GM19239 (cell line): ENCODE data around the gene KRTAP4-3.
"Not testable (repeated sequence)": the region's sequence is repeated elsewhere in the genome, so short reads cannot be mapped to it uniquely, and the experiment has no call there.

ENCODE experiments used
- DNase-seq: peaks from one replicate; pipeline ENCODE4 v3.0.0; 2011; ENCODE audit warnings: low spot score; ENCODE audit not compliant: insufficient read length
- FAIRE-seq: peaks from 2 replicates; lab custom pipeline; 2011; peaks lifted over from hg19 to GRCh38; lab: Jason Lieb, UNC

Gene KRTAP4-3

GRCh38 chr17:41160190-41160589, 7.8 kb downstream of the KRTAP4-3 start:
- not testable (repeated sequence) for DNase-seq, FAIRE-seq

- FAIRE-seq: no peak
These were observed 14.2 kb downstream of the KRTAP4-3 start for GRCh38 chr17:41153856-41154255.

GRCh38 chr17:41151525-41151924, 16.5 kb downstream of the KRTAP4-3 start:
- DNase-seq: no peak
- no peak for FAIRE-seq

More at GRCh38 chr17:41153856-41154255, 14.2 kb downstream of the KRTAP4-3 start:
- no peak for DNase-seq

DNA sequence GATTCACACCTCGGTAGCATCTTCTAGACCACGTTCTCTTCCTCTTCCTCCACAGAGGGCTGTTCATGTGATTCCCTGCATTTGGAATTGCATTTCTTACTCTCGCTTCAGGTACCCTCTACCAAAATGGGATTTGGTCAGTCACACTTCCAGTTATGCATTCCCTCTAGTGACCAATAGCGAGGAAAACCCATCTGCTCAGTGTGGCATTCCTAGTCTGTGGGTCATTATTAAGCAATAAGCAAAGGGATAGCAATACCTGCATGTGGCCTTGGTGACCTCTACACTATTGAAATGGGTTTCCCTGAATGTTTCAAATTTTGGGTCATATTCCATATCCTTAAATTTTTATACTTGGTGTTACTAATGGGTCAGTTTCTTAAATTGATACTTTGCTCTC, 18.0 kb downstream of the KRTAP4-3 start:
- no peak for DNase-seq
- no peak for FAIRE-seq

- FAIRE-seq: no peak
These were observed 18.4 kb downstream of the KRTAP4-3 start, which contains the start of gene KRTAP4-5 for GRCh38 chr17:41149652-41149985. TSS of gene KRTAP4-5 (minus strand) at chr17:41149825. CDS start at chr17:41149767, 58 bp downstream.

GRCh38 chr17:41148971-41149651, 18.9 kb downstream of the KRTAP4-3 start:
- FAIRE-seq, DNase-seq: not testable (repeated sequence)

More at GRCh38 chr17:41149652-41149985, 18.4 kb downstream of the KRTAP4-3 start, which contains the start of gene KRTAP4-5:
- DNase-seq: no peak

- FAIRE-seq: no peak
These were observed 20.4 kb downstream of the KRTAP4-3 start for GRCh38 chr17:41147531-41148204.

GRCh38 chr17:41145261-41145660, 22.8 kb downstream of the KRTAP4-3 start:
- DNase-seq (no peak), FAIRE-seq (no peak)

More at GRCh38 chr17:41147531-41148204, 20.4 kb downstream of the KRTAP4-3 start:
- no peak for DNase-seq

DNA sequence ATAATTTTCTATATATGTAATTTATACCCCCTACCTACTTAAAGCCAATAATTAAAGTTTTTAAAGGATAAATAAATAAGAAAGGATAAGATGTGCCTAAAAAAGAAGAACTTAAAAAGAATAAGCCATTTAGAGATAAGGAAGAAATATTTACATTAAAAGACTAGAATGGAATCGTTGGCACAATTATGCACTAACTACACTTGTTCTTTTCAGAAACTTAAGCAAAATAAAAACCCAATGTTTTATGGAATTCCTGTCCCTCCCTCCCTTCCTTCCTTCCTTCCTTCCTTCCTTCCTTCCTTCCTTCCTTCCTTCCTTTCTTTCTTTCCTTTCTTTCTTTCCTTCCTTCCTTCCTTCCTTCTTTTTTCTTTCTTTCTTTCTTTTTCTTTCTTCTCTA, 23.2 kb downstream of the KRTAP4-3 start:
- FAIRE-seq (no peak), DNase-seq (no peak)

- DNase-seq: no peak
- no peak for FAIRE-seq
These were observed 26.7 kb downstream of the KRTAP4-3 start for GRCh38 chr17:41141361-41141760.

DNA sequence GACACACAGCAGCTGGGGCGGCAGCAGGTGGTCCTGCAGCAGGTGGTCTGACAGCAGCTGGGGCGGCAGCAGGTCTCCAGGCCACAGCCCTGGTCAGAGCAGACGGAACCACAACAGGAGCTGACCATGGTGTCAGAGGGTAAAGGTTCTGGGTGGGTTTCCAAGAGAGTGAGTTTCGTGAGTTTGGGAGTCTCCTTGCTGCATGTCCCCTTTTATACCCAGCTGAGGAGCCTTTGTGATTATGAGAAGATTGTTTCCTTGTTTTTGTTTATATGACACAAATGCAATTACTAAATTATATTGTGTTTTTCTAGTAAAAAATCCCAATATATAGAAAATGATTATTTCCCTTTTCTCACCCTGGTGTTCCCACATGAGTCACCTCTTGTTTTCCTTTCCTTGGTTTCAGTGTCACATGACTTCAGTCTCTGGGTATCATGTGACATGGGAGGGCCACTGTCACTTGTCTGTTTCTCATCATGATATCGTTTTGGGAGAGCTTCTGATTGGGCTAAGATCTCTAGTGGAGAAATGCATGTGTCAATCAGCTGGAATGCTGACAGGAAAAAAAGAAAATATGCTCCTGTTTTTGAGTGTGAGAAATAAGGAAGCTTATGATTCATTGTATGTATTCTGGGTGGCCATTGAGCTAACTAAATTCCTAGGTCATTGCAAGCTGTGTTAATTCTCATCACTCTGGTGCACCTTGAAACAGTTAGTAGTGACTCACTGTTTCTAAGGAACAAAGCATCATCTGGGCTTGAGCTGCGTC, 27.5 kb downstream of the KRTAP4-3 start, which contains the start of gene KRTAP4-6:
KRTAP4-6 (minus strand) TSS at position 185 of the 772 bp plus-strand sequence; CDS start at position 128, 57 bp downstream.
- FAIRE-seq (no peak), DNase-seq (no peak)

DNA sequence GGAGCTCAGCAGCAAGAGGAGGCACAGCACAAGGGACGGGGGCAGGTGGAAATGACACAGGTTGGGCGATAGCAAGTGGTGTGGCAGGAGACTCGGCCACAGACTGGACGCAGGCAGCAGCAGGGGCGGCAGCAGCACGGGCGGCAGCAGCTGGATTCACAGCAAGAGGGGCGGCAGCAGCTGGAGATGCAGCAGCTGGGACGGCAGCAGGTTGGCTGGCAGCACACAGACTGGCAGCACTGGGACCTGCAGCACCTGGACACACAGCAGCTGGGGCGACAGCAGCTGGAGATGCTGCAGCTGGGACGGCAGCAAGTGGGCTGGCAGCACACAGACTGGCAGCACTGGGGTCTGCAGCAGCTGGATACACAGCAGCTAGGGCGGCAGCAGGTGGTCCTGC, 28.2 kb downstream of the KRTAP4-3 start:
- DNase-seq, FAIRE-seq: not testable (repeated sequence)

GRCh38 chr17:41133880-41134735, 33.9 kb downstream of the KRTAP4-3 start:
- DNase-seq: no peak

DNA sequence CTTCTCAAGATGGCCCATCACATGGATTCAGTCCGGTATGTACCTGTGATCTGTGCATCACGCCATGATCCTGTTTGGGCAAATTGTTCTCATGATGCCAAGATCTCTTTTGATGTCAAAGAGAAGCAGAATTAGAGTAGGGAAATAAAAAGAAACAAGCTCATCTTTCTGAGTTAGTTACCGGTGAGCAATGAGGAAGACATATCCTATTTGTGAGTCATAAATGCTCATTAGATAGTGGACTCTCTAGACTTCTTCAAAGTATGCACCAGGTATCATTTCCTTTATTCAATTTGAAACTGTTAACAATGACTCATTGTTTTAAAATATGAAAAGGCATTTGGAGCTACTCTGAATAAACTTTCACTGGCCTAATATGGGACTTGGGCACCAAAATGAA, 36.0 kb downstream of the KRTAP4-3 start:
- FAIRE-seq: no peak
- no peak for DNase-seq

More at GRCh38 chr17:41133880-41134735, 33.9 kb downstream of the KRTAP4-3 start:
- no peak for FAIRE-seq

GRCh38 chr17:41127371-41127770, 40.6 kb downstream of the KRTAP4-3 start:
- DNase-seq (no peak), FAIRE-seq (no peak)

- DNase-seq (no peak), FAIRE-seq (no peak)
These were observed 41.6 kb downstream of the KRTAP4-3 start for GRCh38 chr17:41126412-41126811.

- DNase-seq (no peak), FAIRE-seq (no peak)
These were observed 43.0 kb downstream of the KRTAP4-3 start for GRCh38 chr17:41125064-41125463.

- not testable (repeated sequence) for FAIRE-seq, DNase-seq
These were observed 44.0 kb downstream of the KRTAP4-3 start, which contains the start of gene KRTAP4-12 for GRCh38 chr17:41123991-41124371. TSS of gene KRTAP4-12 (minus strand) at chr17:41124182. CDS start at chr17:41124122, 60 bp downstream.

DNA sequence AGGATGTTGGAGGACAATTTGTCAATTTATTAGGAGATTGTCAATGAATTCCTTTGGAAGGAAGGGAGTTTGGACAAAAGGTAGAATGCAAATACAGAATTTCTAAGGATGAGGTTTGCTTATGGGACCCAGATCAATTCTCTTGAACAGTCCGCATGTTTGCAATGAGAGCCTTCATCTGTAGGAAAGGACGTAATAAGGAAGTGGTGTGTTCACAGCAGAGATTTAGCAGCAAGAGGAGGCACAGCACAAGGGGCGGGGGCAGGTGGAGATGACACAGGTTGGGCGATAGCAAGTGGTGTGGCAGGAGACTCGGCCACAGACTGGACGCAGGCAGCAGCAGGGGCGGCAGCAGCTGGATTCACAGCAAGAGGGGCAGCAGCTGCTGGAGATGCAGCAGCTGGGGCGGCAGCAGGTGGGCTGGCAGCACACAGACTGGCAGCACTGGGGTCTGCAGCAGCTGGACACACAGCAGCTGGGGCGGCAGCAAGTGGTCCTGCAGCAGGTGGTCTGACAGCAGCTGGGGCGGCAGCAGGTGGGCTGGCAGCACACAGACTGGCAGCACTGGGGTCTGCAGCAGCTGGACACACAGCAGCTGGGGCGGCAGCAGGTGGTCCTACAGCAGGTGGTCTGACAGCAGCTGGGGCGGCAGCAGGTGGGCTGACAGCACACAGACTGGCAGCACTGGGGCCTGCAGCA, 44.6 kb downstream of the KRTAP4-3 start:
- not testable (repeated sequence) for FAIRE-seq

More for the DNA sequence above, 44.6 kb downstream of the KRTAP4-3 start:
- DNase-seq: not testable (repeated sequence)
